HEK293 (cell line): Measurements from ENCODE around the gene DSN1.

Source experiments
- KLF1 ChIP-seq: fragments of 450-650 bp; formaldehyde crosslinking; IDR thresholded peaks from 2 replicates; pipeline ENCODE4 v1.5.1; 2016; ENCODE audit warnings: missing biosample characterization, missing genetic modification characterization
- ZNF324 ChIP-seq: fragments of 450-650 bp; formaldehyde crosslinking; IDR thresholded peaks from 2 replicates; pipeline ENCODE4 v1.5.1; 2016; ENCODE audit warnings: missing biosample characterization, missing genetic modification characterization
- ZSCAN23 ChIP-seq: fragments of 450-650 bp; formaldehyde crosslinking; IDR thresholded peaks from 2 replicates; pipeline ENCODE4 v1.5.1; 2016; ENCODE audit warnings: missing biosample characterization, missing genetic modification characterization
- TF ChIP-seq, protein P1 (sequence below): fragments of 450-650 bp; formaldehyde crosslinking; IDR thresholded peaks from 2 replicates; pipeline ENCODE4 v1.5.1; 2016; ENCODE audit warnings: missing biosample characterization, missing genetic modification characterization

DNA sequence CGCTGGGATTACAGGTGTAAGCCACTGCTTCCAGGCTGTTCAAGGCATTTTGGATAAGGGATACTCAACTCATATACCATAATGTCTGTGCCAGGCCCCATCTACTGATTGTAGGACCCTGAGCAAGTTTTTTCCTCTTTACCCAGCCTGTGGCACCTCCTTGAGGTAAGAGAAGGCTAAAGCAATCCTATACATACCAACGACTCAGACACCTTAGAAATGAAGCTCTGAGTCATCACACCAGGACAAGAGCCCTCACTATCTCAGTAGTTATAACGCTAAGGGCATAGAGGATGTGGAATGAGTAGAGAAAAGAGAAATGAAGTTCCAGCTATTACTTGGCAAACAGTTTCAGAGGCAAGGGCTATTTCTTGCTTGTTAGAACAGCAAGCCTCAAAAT is 44.6 kb downstream of the DSN1 start:
- TF ChIP-seq, protein P1, sequence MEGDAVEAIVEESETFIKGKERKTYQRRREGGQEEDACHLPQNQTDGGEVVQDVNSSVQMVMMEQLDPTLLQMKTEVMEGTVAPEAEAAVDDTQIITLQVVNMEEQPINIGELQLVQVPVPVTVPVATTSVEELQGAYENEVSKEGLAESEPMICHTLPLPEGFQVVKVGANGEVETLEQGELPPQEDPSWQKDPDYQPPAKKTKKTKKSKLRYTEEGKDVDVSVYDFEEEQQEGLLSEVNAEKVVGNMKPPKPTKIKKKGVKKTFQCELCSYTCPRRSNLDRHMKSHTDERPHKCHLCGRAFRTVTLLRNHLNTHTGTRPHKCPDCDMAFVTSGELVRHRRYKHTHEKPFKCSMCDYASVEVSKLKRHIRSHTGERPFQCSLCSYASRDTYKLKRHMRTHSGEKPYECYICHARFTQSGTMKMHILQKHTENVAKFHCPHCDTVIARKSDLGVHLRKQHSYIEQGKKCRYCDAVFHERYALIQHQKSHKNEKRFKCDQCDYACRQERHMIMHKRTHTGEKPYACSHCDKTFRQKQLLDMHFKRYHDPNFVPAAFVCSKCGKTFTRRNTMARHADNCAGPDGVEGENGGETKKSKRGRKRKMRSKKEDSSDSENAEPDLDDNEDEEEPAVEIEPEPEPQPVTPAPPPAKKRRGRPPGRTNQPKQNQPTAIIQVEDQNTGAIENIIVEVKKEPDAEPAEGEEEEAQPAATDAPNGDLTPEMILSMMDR = no peak; the same call in 1 of the 2 replicates
- TF ChIP-seq ZNF324 (tag by site-specific recombination) (no peak), KLF1 (tag by site-specific recombination) (no peak), ZSCAN23 (tag by site-specific recombination) (no peak)
